Cardiac muscle cell (in vitro differentiated cells and primary cell): ENCODE measurements around the gene SCARB1. TPM values are rescaled to one million over a fixed set of nuclear protein-coding genes. Genes with fewer than 3 reads are reported as not detected.

ENCODE experiments used
- DNase-seq, 2 donors: peaks; one replicate each; pipeline versions ENCODE4 v3.0.0 to v3.0.0-alpha.2; 2010 to 2017; ENCODE audit warnings: low read depth in 1 of 2, low spot score in 1 of 2
- H3K27ac ChIP-seq: fragments of 200-600 bp; sonication (generic); 2 replicates; pipeline ENCODE4 v1.5.1; 2016
- H3K27me3 ChIP-seq: fragments of 200-600 bp; sonication (generic); 2 replicates; pipeline ENCODE4 v1.6.0; 2016; ENCODE audit warnings: control low read depth
- H3K36me3 ChIP-seq: fragments of 200-600 bp; sonication (generic); 2 replicates; pipeline ENCODE4 v1.5.1; 2016; ENCODE audit warnings: control low read depth
- H3K4me1 ChIP-seq: fragments of 200-600 bp; sonication (generic); 2 replicates; pipeline ENCODE4 v1.8.1; 2017; ENCODE audit warnings: low read depth, mild to moderate bottlenecking, mixed run types
- H3K4me3 ChIP-seq: fragments of 200-600 bp; sonication (generic); 2 replicates; pipeline ENCODE4 v1.5.1; 2016; ENCODE audit warnings: mild to moderate bottlenecking
- H3K9me3 ChIP-seq: fragments of 200-600 bp; sonication (generic); 2 replicates; pipeline ENCODE4 v1.5.1; 2017; ENCODE audit warnings: low read depth, mild to moderate bottlenecking, control low read depth
- polyA plus RNA-seq: library from polyadenylated mRNA; unstranded; fragments of >200 nt; fragmentation: Nextera tagmentation; extraction: Ambion mirVana; gene quantifications from 2 replicates; pipeline ENCODE4 v1.2.1, GENCODE V29; 2016
- total RNA-seq: library from RNA; depleted of rRNA; stranded (reverse); fragments of >200 nt; gene quantifications from 2 replicates; pipeline ENCODE4 v1.2.3, GENCODE V29; 2016
- TF ChIP-seq, protein P1 (sequence below): IDR thresholded peaks from 2 replicates; pipeline ENCODE4 v1.5.1; 2012; ENCODE audit warnings: low read depth, mild to moderate bottlenecking, low read length

SCARB1 gene
- total and polyA plus RNA-seq, 2 experiments from 2014 or later, result 37.7 to 42.5 TPM

DNA sequence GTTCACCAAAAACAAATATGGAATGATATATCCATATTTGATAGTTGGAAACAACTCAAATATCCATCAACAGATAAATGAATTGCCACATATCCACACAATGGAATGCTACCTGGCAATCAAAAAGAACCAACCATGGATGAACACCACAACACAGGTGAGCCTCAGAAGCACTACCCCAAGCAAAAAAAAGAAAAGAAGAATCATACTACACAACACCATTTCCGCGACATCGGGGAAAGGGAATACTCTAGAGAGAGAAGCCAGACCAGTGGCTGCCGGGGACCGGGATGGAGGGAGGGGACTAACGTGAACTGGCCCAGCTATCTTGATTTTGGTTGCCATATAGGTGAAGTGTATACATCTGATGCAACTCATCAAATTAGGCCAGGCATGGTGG is 41.4 kb downstream of the SCARB1 start:
- H3K4me1 ChIP-seq, result no peaks in the 10 kb centered on the region
- TF ChIP-seq, protein P1, sequence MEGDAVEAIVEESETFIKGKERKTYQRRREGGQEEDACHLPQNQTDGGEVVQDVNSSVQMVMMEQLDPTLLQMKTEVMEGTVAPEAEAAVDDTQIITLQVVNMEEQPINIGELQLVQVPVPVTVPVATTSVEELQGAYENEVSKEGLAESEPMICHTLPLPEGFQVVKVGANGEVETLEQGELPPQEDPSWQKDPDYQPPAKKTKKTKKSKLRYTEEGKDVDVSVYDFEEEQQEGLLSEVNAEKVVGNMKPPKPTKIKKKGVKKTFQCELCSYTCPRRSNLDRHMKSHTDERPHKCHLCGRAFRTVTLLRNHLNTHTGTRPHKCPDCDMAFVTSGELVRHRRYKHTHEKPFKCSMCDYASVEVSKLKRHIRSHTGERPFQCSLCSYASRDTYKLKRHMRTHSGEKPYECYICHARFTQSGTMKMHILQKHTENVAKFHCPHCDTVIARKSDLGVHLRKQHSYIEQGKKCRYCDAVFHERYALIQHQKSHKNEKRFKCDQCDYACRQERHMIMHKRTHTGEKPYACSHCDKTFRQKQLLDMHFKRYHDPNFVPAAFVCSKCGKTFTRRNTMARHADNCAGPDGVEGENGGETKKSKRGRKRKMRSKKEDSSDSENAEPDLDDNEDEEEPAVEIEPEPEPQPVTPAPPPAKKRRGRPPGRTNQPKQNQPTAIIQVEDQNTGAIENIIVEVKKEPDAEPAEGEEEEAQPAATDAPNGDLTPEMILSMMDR, result no peak
- H3K27me3 ChIP-seq, result no peaks in the 10 kb centered on the region
- no peak overlapping the region for H3K4me3 ChIP-seq
- H3K36me3 ChIP-seq, result no peaks in the 10 kb centered on the region
- H3K27ac ChIP-seq, result no peak overlapping the region
- DNase-seq, result no peak
- H3K9me3 ChIP-seq, result no peaks in the 10 kb centered on the region

DNA sequence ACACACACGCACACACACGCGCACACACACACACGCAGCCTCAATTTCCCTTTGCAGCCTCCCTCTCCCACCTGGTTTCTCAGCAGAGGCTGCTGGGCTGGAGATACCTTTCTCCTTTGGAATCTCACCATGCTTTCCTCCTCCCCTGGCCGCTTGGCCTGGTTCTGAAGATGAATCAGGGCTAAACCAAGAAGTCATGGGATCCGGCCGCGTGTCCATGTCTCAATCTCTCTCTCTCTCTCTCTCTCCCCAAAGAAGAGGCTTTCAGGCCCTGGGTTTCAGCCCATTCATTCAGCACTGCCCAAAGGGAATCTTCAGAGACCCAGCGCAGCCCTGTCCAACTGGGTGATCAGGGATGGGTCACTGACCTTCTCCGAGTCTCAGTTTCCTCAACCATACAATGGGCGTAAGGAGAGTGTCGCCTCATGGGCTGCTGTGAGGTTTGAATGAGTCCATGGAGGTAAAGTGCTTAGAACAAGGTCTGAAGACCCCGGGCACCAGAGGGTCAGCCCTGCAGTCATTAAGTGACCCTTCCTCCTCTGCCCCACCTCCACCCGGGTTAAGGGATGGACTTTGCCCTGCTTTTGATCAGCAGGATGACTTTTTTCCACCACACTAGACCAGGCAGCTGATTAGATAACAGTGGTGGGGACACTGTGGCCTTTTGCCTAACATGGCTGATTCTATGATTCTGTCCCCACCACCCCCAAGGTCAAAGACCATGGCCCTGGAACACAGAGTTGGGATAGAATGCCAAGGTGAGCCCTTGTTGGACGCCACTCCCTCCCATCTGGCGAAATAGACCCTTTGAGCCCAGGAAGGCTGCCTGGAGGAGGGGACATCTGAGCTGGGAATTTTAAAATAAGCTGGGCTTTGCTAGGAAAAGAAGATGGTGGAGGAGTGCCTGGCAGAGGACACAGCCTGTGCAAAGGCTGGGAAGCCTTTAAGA is 42.1 kb downstream of the SCARB1 start:
- no peaks in the 10 kb centered on the region for H3K36me3 ChIP-seq
- H3K9me3 ChIP-seq, result no peaks in the 10 kb centered on the region
- TF ChIP-seq, protein P1, result no peak
- H3K4me1 ChIP-seq, result no peaks in the 10 kb centered on the region
- H3K4me3 ChIP-seq, result no peak overlapping the region
- H3K27me3 ChIP-seq, result no peaks in the 10 kb centered on the region
- no peak overlapping the region for H3K27ac ChIP-seq
- no peak for DNase-seq

DNA sequence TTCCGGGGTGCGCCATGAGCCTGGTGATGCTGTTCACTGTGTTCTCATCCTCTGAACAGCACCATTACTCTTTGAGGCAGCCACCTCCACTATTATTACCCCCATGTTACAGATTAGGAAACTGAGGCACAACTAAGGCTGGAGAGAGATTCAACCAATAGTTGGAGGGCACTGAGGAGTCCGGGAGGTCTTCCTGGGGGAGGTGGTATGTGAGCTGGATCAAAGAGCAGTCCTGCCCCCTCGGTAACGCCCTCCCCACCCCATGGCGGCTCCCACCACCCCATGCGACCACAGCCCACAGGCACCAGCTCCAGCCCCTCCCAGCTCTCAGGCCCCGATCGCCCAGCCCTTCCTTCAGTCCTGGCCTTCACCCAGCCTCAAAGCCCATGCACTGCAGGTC is 43.5 kb downstream of the SCARB1 start:
- H3K9me3 ChIP-seq, result no peaks in the 10 kb centered on the region
- TF ChIP-seq, protein P1, result no peak
- no peaks in the 10 kb centered on the region for H3K36me3 ChIP-seq
- H3K27ac ChIP-seq, result no peak overlapping the region
- no peaks in the 10 kb centered on the region for H3K4me1 ChIP-seq
- no peaks in the 10 kb centered on the region for H3K27me3 ChIP-seq
- no peak overlapping the region for H3K4me3 ChIP-seq
- DNase-seq, result no peak

DNA sequence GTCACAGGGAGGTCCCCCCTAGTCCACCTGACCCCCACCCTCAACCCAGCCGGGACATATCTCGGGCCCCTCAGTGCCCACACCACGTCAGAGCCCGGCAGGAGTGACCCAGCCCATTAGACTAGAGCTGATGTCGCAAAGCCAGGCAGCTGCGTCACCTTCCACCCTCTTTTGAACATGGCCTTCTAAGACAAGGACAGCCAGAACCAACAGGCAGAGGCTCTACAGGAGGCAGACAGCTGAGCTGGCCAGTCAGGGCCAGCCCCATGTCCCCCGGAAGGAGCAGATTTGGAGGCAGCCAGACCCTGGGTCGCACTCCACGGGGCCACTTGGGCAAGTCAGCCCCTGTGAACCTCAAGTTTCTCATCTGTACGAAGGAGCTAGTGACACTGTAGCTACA is 44.1 kb downstream of the SCARB1 start:
- H3K27ac ChIP-seq, result no peak overlapping the region
- H3K4me3 ChIP-seq, result no peak overlapping the region
- H3K4me1 ChIP-seq, result no peaks in the 10 kb centered on the region

DNA sequence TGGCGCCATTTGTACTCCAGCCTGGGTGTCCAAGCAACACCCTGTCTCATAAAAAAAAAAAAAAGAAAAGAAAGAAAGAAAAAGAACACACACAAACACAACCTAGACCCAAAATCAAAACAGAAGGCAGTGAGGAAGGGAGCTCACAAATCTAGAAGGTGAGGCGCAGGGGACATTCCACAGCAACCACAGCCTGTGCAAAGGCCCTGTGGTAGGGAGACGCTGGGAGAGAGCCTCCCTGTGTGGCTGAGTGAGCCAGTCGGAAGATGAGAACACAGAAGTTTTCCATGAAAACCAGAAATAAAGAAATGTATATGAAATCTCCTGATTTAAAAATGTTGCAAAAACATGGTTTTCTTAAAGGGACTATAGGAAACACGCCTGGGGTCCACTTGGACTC is 44.6 kb downstream of the SCARB1 start:
- TF ChIP-seq, protein P1, result no peak
- Histone ChIP-seq H3K4me3 (no peak overlapping the region), H3K36me3 (no peaks in the 10 kb centered on the region), H3K4me1 (no peaks in the 10 kb centered on the region), H3K27ac (no peak overlapping the region), H3K9me3 (no peaks in the 10 kb centered on the region), H3K27me3 (no peaks in the 10 kb centered on the region)
- DNase-seq, result no peak

More for the DNA sequence above, 44.1 kb downstream of the SCARB1 start:
- TF ChIP-seq, protein P1, result no peak
- Histone ChIP-seq H3K9me3 (no peaks in the 10 kb centered on the region), H3K27me3 (no peaks in the 10 kb centered on the region), H3K36me3 (no peaks in the 10 kb centered on the region)
- no peak for DNase-seq
